HG03457 (cell line): ENCODE data around the gene CALCOCO2.
"Not testable (repeated sequence)": the region's sequence is repeated elsewhere in the genome, so short reads cannot be mapped to it uniquely, and the experiment has no call there.

Source experiments
- ATAC-seq: cut with Tn5 transposase; IDR thresholded peaks from one replicate; pipeline ENCODE4 v1.9.1; 2021; ENCODE audit warnings: moderate number of reproducible peaks; ENCODE audit not compliant: unreplicated experiment

The CALCOCO2 gene

DNA sequence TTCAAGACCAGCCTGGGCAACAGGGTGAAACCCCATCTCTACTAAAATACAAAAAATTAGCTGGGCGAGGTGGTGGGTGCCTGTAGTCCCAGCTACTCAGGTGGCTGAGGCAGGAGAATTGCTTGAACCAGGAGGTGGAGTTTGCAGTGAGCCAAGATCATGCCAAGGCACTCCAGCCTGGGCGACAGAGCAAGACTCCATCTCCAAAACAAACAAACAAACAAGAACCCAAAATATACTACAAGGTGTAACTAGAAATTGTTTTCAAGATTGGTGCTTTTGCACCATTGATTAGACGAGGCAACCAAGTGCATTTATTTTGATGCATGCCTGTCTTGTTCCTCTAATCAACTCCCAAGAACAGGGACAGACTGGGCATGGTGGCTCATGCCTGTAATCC is 41.6 kb downstream of the CALCOCO2 start:
- ATAC-seq, result not testable (repeated sequence)

- ATAC-seq, result no peak
Observed at GRCh38 chr17:48873209-48873608, 42.4 kb downstream of the CALCOCO2 start.

- ATAC-seq, result no peak
Observed at GRCh38 chr17:48873696-48874443, 43.0 kb downstream of the CALCOCO2 start.

- ATAC-seq, result no peak
Observed at GRCh38 chr17:48878920-48879898, 48.4 kb downstream of the CALCOCO2 start.

DNA sequence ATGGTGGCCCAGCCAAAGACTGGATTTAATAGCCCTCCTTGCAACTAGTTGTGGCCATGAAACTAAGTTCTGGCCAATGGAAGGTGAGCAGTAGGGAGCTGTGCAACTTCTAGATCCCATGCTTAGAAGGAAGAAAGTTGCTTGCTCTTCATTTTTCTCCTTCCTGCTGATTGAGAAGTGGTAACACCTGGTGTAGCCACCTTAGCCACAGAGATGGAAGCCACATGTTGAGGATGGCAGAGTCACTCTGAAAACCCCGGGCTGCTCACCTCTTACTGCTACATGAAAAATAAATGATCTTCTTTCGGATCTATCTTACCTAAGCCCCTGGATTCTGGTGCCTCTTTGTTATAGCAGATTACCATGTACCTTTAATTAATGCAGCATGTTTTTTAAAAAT is 51.4 kb downstream of the CALCOCO2 start:
- no peak for ATAC-seq

GRCh38 chr17:48883171-48883570 is 52.3 kb downstream of the CALCOCO2 start:
- no peak for ATAC-seq

DNA sequence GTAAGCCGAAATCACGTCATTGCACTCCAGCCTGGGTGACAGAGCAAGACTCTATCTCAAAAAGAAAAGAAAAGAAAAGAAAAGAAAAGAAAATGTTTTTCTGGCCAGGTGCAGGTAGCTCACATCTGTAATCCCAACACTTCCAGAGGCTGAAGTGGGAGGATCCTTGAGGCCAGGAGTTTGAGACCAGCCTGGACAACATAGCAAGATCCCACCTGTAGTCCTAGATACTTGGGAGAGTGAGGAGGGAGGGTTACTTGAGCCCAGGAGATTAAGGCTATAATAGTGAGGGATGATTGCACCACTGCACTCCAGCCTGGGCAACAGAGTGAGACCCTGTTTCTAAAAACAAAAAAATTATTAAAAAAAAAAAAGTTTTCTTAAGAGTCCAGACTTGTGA is 59.3 kb downstream of the CALCOCO2 start:
- no peak for ATAC-seq

DNA sequence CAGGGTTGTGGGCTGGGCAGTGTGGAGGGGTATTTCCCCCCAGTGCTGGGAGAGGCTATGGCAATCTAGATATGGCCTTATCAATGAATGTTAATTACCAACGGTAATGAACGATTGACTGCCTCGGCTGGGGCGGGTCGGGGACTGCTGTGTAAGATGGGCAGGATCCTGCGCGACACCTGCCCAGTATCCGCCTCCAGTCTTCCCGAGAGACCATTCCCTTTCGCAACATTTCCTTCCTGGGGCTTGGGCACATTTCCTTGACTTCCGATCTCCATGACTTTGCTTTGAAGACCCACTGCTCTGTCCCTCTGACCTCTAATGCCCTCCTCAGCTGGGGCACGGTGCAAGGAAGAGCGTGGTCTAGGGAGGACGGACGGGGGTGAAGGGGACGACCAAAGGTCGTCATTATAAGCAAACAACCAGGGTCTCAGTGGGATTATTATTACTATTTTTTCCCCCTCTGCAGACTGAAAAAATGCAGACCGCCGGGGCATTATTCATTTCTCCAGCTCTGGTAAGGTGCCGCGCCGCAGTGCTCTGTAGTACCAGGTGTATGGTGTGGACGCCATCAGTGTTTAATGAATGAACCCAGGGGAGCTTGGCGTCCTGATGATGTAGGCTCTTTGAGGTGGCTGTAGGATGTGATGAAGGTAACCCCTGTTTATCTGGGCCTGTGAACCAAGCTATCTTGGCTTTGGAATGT is 62.3 kb downstream of the CALCOCO2 start:
- ATAC-seq, result peak; percentile 1

- no peak for ATAC-seq
Observed at GRCh38 chr17:48893646-48894508, 63.0 kb downstream of the CALCOCO2 start.

GRCh38 chr17:48894886-48895285 is 64.1 kb downstream of the CALCOCO2 start:
- ATAC-seq, result no peak

GRCh38 chr17:48901241-48901640 is 70.4 kb downstream of the CALCOCO2 start:
- no peak for ATAC-seq

GRCh38 chr17:48903401-48903800 is 72.6 kb downstream of the CALCOCO2 start:
- ATAC-seq, result no peak

- no peak for ATAC-seq
Observed at GRCh38 chr17:48904428-48904827, 73.6 kb downstream of the CALCOCO2 start.

- no peak for ATAC-seq
Observed at GRCh38 chr17:48905987-48906515, 75.2 kb downstream of the CALCOCO2 start.

- ATAC-seq, result no peak
Observed at GRCh38 chr17:48907713-48908046, 76.8 kb downstream of the CALCOCO2 start.

DNA sequence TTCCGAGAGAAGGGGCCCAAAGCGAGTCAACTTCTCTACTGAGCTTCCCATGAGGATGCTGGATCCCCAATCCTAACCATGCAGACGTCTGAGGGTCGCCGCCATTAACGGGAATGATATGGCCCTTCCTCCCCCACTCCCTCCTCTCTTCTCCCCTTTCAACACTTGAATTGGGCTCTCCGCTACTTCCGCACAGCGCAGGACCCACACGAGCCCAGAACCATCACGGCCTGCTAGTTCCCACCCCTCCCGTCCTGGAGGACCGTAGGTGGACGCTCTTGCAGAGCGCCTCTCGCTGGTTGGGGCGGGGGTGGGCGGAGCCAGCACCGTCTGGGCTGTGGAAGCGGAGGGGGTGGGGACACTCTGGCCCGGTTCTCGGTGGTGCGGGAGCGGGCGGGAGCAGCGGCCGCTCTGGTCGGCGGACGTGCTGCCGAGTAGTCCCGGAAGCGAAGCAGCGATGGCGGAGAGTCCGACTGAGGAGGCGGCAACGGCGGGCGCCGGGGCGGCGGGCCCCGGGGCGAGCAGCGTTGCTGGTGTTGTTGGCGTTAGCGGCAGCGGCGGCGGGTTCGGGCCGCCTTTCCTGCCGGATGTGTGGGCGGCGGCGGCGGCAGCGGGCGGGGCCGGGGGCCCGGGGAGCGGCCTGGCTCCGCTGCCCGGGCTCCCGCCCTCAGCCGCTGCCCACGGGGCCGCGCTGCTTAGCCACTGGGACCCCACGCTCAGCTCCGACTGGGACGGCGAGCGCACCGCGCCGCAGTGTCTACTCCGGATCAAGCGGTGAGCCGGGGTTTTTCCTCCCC is 77.4 kb downstream of the CALCOCO2 start, which contains the start of gene UBE2Z:
Gene UBE2Z (plus strand): TSS at position 361 of the 797 bp plus-strand sequence. CDS start 97 bp downstream, at position 458.
- ATAC-seq, result peak; percentile 62

DNA sequence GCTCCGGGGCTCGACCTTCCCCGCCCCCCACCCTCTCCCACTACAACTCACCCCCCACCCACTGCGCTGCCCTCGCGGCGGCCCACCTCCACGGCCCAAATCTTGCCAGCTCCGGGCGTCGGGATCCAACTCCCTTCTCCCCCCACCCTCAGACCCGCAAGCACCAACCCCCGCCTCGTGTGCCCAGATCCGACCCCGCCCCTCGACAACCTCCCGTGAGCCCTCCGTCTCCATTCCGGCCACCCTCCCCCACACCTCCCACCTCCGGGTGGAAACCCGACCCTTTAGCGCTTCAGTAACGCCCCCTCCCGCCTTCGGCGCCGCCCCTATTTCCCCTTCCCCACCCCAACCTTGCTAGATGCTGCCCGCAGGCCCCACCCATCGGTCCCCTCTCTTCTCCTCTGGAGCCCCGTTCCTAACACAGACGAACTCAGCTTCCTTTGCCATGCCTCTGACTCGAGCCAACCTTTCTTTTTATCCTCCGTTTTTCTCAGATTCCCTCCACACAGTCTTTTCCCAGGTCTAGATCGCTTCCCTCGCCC is 78.1 kb downstream of the CALCOCO2 start:
- no peak for ATAC-seq

GRCh38 chr17:48909783-48910182 is 78.9 kb downstream of the CALCOCO2 start:
- ATAC-seq, result no peak

- no peak for ATAC-seq
Observed at GRCh38 chr17:48910370-48910769, 79.5 kb downstream of the CALCOCO2 start.
